Activated CD4-positive, alpha-beta T cell treated with anti-CD3 and anti-CD28 coated beads, Interleukin-2, amount 50 U/mL, for 16 hours (primary cell): ENCODE data around the gene SYT1.

Experiments
- DNase-seq: peaks from one replicate; pipeline ENCODE4 v3.0.0-alpha.2; 2020

The SYT1 gene

DNA sequence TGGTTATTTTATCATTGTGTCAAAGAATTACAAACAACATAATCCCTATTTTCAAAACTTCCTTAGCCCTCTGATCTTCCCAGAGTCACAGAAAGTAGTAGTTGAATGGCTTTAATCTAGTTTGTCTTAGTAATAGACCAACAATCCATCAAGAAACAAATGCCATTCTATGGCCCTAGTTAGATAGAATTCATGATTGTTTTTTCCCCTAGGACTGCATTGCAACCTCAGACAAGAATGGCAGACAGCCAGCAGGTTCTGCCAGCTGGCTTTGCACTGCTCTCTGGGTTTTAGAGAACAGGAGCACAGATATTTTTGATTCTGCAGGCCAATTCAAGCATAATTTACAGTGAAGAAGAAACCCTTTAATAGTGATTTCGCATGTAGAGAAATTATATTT is 33.8 kb downstream of the SYT1 start:
- DNase-seq, result no peak

DNA sequence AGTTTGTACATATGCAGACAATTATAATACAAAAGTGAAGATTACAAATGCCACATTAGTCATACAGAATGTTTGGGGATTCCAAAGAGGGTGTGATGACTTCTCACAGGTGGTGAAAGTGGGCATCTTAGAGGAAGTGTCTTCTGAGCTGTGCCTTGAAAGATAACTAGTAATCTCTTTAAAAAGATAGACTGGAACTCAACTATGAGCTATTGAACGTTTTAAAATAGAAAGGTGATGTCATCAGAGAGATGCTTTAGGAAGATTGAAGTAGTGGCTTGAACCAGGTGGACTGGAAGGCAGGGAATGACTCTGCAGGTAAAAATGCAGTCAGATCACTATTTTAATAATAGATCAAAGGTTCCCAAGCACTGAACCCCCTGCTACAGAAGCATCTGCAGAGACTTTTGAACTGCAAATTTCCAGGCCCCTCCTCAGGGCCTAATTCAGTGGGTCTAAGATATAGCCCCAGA is 50.3 kb downstream of the SYT1 start:
- no peak for DNase-seq

DNA sequence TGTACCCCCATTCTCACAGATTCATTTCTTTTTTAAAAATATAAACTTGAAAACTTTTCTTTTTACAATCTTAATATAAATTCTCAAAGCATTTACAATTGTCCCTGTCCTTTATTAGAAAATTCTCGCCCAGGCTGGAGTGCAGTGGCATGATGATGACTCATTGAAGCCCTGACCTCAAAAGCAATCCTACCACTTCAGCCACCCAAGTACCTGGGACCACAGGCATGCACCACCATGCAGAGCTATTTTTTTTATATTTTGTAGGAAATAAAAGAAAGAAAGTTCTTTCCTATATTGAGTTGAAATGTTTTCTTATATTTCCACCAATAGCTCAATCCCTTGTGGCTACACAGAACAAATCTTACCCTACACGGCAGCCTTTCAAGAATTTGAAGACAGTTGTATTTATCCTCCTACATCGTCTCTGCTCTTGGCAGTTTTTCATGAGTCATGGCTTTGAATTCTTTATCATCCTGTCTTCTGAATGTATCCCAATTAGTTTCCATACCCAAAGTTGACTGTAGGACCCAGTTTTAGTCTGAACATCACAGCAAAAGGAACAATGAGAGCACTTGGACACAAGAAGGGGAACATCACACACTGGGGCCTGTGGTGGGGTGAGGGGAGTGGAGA is 52.4 kb downstream of the SYT1 start:
- DNase-seq, result no peak

DNA sequence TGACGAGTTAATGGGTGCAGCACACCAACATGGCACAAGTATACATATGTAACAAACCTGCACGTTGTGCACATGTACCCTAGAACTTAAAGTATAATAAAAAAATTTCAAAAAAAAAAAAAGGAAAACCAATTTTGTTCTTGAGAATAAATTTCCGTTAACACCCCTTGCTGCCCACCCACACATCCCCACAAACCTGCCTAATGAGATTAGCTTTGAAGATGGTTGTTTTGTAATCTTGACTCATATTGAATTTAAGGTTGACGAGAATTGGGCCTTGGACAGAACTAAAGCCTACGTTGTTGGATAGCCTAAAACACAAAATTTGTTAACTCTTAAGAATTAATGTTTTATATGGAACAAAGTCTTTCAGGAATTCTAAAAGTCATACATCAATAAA is 52.9 kb downstream of the SYT1 start:
- DNase-seq, result no peak

DNA sequence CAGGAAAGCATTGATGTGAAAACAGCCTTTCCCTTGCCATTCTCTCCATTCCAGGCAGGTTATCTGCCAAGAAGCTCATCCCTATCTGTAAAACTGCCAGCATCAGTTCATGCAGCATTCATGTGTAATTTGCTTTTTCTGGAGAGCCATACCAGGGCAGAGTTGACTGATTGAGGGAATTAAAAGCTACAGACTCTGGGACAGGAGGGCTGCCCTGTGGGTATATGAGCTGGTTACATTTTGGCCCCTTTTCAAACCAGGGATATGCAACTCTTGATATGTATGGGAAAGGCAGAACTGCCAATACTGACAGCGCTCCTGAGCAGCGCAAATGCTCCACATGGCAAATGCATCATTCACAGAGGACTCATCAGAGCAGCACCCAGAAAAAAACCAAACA is 53.7 kb downstream of the SYT1 start:
- no peak for DNase-seq

DNA sequence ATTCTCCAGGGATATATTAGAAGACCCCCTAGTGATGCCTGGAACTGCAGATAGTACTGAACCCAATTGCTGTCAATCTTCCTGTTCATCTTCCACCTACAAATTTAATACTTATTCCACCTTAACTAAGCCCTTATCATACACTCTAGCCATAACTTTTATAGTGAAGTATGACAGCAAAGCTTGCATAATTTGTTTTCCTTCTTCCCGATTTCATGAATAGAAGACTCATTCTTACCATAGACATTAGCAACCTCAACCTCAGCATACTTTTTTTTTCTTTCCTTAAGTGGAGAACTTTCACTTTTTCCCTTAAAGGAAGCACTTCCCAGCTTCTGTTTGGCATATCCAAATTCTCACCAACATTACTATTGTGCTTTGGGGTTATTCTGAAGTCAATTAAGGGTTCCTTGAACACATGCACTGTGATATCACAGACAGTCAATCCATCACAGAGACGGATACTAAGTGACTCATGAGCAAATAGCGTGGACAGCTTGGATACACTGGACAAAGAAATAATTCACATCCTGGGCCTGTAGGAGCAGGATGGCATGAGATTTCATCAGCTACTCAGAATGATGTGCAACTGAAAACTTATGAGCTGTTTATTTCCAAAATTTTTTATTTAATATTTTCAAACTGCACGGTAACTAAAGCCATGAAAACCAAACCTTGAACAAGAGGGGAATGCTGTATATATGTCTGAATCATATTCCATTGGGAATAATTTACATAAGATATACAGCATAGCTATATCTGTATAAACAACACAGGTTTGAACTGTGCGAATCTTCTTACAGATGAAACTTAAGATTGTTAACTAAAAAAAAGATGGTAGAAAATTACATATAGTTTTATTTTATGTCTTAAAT is 63.9 kb downstream of the SYT1 start:
- no peak for DNase-seq

DNA sequence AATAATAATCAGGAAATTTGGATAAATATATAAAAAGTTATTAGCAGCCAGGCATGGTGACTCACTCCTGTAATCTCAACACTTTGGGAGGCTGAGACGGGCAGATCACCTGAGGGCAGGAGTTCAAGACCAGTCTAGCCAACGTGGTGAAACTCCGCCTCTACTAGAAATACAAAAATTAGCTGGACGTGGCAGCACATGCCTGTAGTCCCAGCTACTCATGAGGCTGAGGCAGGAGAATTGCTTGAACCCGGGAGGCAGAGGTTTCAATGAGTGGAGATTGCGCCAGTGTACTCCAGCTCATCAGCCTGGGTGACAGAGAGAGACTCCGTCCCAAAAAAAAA is 64.5 kb downstream of the SYT1 start:
- DNase-seq, result no peak

DNA sequence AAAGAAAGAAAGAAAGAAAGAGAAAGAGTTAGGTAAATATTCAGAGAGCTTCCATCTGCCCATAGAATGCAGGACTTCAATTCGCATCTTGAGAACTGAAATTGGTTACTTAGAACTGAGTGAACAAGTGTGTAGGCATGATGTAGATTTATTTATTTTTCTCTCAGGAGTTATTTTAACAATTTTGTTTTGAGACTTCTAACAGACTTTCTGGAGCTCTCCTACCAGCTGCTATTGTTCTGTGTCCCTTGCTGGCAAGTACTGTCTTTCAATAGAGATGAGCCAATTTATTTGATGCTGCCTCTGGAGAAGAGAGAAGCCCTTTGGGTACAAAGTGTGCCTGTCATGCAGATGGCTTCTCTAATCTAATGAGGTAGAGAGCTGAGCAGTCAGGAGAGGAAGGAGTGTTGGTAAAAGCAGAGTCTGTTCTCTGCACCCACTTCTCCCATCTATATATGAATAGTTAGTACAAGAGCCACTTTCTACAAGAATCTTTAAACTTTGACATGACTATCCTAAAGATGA is 67.0 kb downstream of the SYT1 start:
- DNase-seq, result no peak

DNA sequence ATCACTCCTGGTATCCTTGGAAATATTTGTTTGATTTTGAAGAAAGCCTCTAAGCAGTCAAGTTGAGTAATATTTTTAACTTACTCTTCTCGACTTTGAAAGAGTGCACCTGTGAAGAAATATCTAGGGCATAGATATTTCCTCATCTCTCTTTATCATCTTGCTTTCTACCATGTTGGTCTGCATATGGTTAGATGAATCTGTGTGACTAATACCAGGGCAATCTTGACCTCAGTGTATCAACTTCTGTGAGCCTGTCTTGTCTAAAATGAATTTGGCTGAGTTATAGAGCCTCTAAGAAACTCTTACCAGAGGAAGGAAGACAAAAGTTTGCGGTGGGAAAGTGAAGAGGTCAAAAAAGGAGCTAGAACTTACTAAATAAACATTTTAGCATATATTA is 68.4 kb downstream of the SYT1 start:
- no peak for DNase-seq

DNA sequence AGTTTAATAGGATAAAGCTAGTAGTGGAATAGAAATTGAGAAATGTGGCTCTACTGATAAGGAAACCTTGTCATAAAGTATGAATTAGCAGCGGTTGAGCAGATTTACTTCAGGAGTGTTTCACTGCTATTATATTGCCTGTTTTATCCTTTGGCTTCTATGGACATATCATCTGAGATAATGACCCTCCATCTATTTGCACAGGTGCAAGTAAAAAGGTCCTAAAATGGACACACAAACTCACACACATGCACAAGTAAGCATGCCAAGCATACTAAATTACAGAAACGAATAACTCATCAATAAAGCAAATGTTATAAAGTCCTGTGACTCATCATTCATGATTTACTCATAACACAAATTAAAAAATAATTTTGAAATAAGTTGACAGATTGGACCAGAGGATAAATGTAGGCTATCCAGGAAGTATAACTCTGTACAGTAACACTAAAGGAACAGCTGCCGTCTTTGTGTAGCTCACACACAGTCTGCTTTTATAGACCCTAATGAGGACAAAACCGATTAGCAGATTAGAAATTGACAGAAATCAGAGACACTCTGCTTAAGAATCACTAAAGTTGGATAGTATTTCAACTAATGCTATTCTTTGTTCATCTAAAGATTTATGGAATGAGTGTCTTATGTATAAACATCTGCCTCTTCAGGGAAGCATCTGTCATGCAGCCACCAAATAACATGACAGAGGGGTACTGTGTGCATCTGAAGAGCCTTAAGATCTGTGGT is 73.9 kb downstream of the SYT1 start:
- no peak for DNase-seq

DNA sequence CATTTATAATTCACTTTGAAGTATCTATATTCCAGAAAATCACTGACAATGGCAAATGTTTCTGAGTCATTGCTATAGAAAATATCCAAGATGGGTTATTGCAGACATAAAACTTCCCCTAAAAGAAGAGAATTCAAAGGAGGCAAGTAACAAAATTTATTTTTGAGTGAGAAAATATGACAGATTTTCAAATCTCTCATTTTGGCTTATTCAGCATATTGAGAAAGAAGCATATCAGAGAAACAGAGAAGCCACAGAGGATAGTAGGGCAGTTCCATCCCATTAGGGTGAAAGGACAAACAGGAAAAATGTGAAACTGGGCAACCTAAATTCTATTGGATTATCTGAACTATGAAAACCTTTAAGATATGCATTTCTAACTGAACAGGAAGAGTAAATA is 85.0 kb downstream of the SYT1 start:
- DNase-seq, result no peak

DNA sequence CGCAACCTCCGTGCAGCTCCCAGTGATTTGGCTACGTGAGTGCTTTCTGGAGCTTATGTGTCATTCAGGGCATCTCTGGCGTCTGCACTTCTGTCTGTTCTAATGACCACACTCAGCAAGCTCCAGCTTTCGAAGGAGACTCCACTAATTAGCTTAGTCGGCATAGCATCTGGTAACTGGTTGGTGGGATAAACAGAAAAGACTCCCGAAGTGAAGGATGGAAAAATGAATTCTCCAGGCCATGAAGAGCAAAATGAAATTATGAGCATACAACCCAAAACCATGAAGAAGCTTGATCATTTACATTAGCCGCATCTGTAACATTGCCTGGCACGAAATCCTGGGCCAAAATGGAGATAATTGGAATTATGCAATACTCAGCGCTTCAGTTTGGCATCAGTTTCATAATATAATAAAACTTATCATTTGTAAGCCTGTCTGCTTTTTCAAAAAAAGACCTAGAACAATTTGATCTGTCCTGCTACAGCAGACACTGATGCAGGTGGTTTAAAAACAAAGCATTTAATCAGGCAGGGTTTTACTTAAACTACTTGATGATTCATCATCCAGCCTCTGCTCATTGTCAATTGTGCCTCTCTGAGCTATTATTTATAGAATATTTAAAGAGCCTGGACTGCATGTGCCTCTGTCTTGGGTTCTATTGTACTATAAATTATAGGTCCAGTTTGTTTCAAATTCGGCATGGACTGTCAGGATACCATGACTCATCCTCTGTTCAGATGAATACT is 87.4 kb downstream of the SYT1 start:
- DNase-seq, result no peak

DNA sequence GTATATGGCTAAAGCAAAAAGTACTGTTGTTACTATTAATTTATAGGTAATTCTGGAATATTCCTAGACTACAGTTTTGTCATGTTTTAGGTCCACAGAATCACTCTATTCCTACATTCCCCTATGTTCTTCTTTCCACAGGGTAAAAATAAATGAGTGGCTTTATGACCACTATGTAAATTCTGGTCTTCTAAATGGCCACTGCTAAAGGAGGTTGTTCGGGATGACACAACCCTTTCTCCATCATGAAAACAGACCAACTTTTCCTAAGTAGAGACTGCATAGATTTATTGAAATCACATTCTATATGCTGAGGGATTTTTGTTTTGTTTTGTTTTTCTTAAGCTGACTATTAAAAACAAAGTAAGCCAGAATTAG is 88.0 kb downstream of the SYT1 start:
- no peak for DNase-seq

DNA sequence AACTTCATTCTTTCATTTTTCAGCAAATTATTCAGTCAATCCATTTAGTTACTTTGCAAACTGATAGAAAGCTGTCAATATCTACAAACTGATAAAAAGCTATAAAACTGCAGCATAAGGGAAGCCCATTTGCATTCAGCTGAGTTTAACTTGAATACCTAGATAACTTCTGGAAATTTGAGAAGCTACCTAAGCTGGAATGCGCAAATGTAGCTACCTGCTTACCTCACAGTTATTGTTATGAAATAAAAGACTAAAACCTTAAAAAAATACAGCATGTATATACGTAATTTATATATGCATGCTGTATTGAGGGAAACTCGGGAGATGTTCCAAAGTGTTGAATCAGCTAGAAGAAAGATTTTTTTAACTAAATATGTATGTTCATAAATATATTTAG is 94.4 kb downstream of the SYT1 start:
- no peak for DNase-seq

DNA sequence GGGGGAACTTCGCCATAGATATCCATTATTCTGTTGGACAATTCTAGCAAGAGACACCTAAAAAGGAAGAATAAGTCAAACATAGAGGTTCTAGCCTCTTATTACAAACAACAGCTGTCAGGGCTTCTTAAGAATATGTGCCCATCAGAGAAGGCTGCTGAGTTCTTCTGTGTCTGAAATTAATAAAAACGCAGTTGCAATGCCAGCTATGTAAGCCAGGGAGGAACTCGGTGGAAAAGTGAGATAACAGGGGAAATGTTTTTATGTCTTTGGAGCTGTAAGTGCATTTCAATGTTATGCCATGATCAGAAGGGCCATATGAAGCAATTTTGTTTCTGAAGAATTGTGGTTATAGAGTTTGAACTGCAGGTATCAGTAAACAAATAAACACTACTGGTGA is 95.0 kb downstream of the SYT1 start:
- no peak for DNase-seq

DNA sequence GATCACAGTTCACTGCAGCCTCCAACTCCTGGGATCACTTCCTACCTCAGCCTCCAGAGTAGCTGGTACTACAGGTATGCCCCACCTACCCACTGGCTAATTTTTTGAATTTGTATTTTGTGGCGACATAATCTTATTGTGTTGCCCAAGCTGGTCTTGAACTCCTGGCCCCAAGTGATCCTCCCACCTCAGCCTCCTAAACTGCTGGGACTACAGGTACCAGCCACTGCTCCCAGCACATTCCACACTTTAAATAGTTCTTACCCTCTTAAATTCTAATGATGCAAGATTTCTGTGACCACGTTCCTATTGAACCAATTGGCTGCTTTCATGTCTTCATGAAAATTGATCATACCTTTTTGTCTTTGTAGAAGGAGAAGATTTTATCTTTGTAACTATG is 96.6 kb downstream of the SYT1 start:
- no peak for DNase-seq

DNA sequence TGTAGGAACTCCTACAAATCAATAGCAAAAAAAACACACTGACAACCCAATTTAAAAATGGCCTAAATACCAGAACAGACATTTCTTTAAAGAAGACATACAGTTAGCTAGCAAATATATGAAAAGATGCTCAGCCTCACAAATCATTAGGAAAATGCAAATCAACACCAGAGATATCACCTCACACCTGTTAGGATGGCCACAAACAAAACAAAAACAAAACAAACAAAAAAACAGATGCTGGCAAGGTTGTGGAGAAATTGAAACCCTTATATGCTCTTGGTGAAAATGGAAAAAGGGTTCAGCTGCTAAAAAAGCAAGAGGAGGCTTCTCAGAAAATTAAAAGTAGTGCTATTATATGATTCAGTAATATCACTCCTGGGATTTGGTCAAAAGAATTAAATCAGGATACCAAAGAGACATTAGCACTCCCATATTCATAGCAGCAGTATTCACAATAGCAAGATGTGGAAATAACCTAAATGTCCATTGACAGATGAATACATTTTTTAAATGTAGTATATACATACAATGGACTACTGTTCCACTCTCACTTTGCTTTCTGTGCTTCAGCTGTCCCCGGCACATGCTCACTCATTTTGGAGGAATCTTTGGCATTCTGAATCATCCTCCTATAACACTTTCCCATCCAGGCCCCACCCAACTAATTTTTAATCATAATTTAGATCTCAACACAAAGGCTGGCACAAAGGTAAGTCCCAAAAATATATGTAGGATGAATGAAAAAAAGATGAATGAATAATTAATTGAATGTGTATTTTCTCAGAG is 99.1 kb downstream of the SYT1 start:
- DNase-seq, result no peak

DNA sequence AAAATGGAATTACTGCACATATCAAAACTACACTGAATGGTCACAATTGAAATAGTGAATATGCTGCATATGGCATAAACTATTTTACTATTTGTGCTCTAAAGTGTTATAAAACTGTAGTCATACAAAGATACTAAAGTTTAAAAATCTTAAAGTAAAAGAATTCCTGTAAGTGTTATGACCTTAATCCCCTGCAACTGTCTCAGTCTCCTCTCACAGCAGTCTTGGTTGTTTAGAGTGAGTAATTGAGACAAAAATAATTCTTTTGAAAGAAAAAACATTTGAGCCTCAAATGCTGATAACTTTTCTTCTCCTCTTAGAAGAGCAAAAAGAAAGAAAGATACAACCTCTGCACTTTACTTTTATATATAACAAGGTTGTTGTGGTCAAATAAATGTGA is 99.9 kb downstream of the SYT1 start:
- no peak for DNase-seq

DNA sequence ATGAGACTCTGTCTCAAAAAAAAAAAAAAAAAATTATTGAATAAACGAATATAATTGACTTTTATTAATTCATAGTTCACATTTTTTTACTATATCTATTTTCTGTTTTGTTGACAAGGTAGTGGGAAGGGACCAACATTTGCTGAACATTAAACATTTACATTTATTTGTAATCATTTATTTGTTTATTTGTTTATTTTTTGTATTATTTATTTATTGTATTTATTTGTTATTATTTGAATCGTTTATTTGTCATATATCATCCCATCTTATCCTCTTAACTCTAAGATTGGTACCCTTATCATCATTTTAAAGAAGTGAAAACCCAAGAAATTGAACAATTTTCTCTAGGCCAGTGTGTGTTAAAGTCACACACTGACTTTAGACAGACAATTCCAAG is 101.5 kb downstream of the SYT1 start:
- no peak for DNase-seq

DNA sequence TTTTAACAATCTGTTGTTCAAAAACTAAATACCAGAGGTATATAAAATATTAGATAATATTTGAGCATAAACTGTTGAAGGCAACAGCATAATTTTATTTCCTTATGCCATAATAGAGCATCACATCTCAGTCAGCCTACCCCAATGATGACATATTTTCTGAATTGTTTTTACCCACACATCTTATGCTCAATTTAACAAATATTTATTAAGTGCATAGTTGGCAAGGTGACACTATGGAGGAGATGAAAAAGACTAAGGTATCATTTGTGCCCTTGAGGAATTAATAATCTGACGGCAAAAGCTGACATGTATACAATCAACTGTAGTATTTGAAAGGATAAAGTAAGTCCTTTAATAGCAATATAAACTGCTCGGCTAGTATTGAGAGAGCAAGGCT is 102.4 kb downstream of the SYT1 start:
- no peak for DNase-seq

DNA sequence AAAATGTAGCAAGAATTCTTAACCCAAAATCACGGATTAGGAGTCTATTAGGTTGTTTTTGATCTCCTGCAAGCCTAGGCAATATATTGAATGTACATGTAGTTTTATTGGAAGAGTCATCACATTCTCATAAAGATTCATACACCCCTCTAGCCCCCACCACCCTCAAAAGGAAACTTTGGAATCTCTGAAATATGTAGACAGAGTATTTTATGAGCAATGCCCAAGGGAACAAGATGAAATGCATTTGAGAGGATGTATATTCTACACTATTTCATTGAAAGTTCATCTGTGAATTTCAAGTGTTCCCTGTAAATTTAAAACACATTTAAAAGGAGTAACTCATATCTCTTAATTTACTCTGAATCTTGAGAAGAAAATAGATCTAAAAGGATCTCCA is 103.7 kb downstream of the SYT1 start:
- no peak for DNase-seq

DNA sequence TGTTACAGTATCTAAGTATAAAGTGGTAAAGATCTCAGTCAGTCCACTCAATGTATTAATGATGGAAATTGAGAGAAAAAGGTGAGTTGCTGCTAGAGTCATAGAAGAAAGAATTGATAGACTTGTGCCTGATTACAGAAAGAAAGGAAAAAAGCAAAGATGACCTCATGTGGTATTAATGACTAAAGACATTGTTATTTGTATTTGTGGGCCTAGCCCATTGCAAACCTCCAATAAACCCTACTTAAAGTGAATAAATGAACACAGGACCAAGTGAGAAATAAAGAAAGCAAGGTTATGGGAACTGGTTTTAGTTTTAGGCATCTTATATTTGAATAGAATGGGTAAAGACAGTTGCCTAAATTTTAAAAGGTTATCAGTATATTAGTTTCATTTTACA is 105.5 kb downstream of the SYT1 start:
- DNase-seq, result no peak
